HepG2 (cell line): Measurements from ENCODE around the gene GUK1. TPM values are rescaled to one million over a fixed set of nuclear protein-coding genes. Genes with fewer than 3 reads are reported as not detected.
A peak's percentile ranks its signal among the peaks of the same experiment; 100 is the strongest.

Source experiments
- ATAC-seq: fragments of 200-7000 bp; cut with Tn5 transposase; 3 replicates; pipeline ENCODE4 v1.9.1; 2020; ENCODE audit warnings: mild to moderate bottlenecking, moderate library complexity
- BruUV-seq: library from RNA; stranded (reverse); fragments of 400-500 nt; replicated peaks from 2 replicates; lab custom pipeline; 2021; lab: Mats Ljungman, UMichigan
- CTCF ChIA-PET: fragments of 300-600 bp; formaldehyde crosslinking; extraction: SDS; loops from one replicate; lab custom pipeline; 2021; ENCODE audit warnings: low total read pairs, inconsistent platforms, low intra/inter-chr PET ratio; lab: Yijun Ruan, JAX
- POLR2A ChIA-PET: fragments of 350-600 bp; sonication (Branson Sonifier 250); formaldehyde crosslinking; loops from one replicate; lab custom pipeline; 2020; ENCODE audit warnings: antibody characterized with exemption, inconsistent platforms; lab: Yijun Ruan, JAX
- DNase-seq: peaks from one replicate; pipeline ENCODE4 v3.0.0-alpha.2; 2015; ENCODE audit warnings: low spot score
- FAIRE-seq: peaks from 3 replicates; lab custom pipeline; 2011; peaks lifted over from hg19 to GRCh38; lab: Jason Lieb, UNC
- H2AFZ ChIP-seq: one replicate; pipeline ENCODE4 v1.6.1; 2011; ENCODE audit warnings: low read length, inconsistent platforms
- H3K27ac ChIP-seq: fragments of 300-600 bp; 3 replicates; pipeline ENCODE4 v1.8.0; 2011; ENCODE audit warnings: mixed run types, mild to moderate bottlenecking, mixed read lengths, low read length, inconsistent platforms; ENCODE audit not compliant: insufficient read depth; ENCODE audit errors: extremely low read length
- H3K27me3 ChIP-seq, 2 experiments: fragments of 200-600 bp in 1 of 2; 2 replicates in 1 of 2; 3 replicates in 1 of 2; pipeline versions ENCODE4 v1.6.0 to v1.8.0; 2011; ENCODE audit warnings: low read length in 2 of 2, mild to moderate bottlenecking in 2 of 2, moderate library complexity in 2 of 2, inconsistent platforms in 1 of 2; ENCODE audit not compliant: insufficient read depth in 2 of 2, control insufficient read depth in 1 of 2
- H3K36me3 ChIP-seq, 2 experiments: fragments of 200-600 bp in 1 of 2; replicated peaks in 1 of 2; 2 replicates in 1 of 2; 3 replicates in 1 of 2; pipeline versions ENCODE4 v1.5.1 to v1.8.0; 2011; ENCODE audit warnings: low read length in 2 of 2, inconsistent platforms in 1 of 2; ENCODE audit not compliant: insufficient read depth in 2 of 2, control insufficient read depth in 1 of 2
- H3K4me1 ChIP-seq: 2 replicates; pipeline ENCODE4 v1.5.1; 2012; ENCODE audit warnings: low read length, inconsistent platforms; ENCODE audit not compliant: insufficient read depth
- H3K4me2 ChIP-seq: 2 replicates; pipeline ENCODE4 v1.6.0; 2011; ENCODE audit warnings: low read depth, low read length, inconsistent platforms
- H3K4me3 ChIP-seq, 3 experiments: fragments of 200-600 bp in 1 of 3; sonication (generic), shearing (Covaris generic) in 1 of 3; replicated peaks in 1 of 3; 2 replicates each; pipeline ENCODE4 v1.5.1; 2011 to 2016; ENCODE audit warnings: low read length in 3 of 3, inconsistent platforms in 2 of 3, low read depth in 2 of 3, mild to moderate bottlenecking in 2 of 3, control low read depth in 1 of 3, mixed read lengths in 1 of 3; ENCODE audit not compliant: insufficient read depth in 1 of 3
- H3K79me2 ChIP-seq: one replicate; pipeline ENCODE4 v1.6.1; 2011; ENCODE audit warnings: low read length, inconsistent platforms; ENCODE audit not compliant: insufficient read depth
- H3K9ac ChIP-seq: 2 replicates; pipeline ENCODE4 v1.6.0; 2011; ENCODE audit warnings: mild to moderate bottlenecking, low read depth, low read length, inconsistent platforms; ENCODE audit not compliant: insufficient read depth
- H3K9me3 ChIP-seq: 2 replicates; pipeline ENCODE4 v1.5.1; 2012; ENCODE audit warnings: mild to moderate bottlenecking, low read length
- H4K20me1 ChIP-seq: 2 replicates; pipeline ENCODE4 v1.6.0; 2011; ENCODE audit warnings: inconsistent platforms, mild to moderate bottlenecking, low read length, moderate library complexity; ENCODE audit not compliant: insufficient read depth
- AGO2 ChIP-seq: fragments of 200-400 bp; formaldehyde crosslinking; optimal IDR thresholded peaks from 2 replicates; pipeline ENCODE3; 2017; ENCODE audit warnings: mild to moderate bottlenecking, low read depth, low read length, moderate library complexity
- DR1 ChIP-seq: sonication (generic); formaldehyde crosslinking; IDR thresholded peaks from 2 replicates; pipeline ENCODE4 v1.8.0; 2021; ENCODE audit warnings: mild to moderate bottlenecking, missing genetic modification reagents, inconsistent platforms
- MTF1 ChIP-seq: sonication (generic); formaldehyde crosslinking; IDR thresholded peaks from 2 replicates; pipeline ENCODE4 v1.5.0; 2020; ENCODE audit warnings: missing genetic modification reagents
- NKX3-1 ChIP-seq: sonication (generic); formaldehyde crosslinking; IDR thresholded peaks from 2 replicates; pipeline ENCODE4 v1.5.0; 2020; ENCODE audit warnings: missing genetic modification reagents
- NONO ChIP-seq, 2 experiments: fragments of 450-650 bp in 1 of 2; sonication (generic) in 1 of 2; formaldehyde crosslinking in 1 of 2; IDR thresholded peaks in 1 of 2; conservative IDR thresholded peaks in 1 of 2; 2 replicates each; pipeline versions ENCODE4 v1.6.1 to v1.8.0; 2017 to 2022; ENCODE audit warnings: mild to moderate bottlenecking in 1 of 2, missing genetic modification reagents in 1 of 2, moderate library complexity in 1 of 2
- POLR2AphosphoS5 ChIP-seq: IDR thresholded peaks from 2 replicates; pipeline ENCODE4 v1.6.1; 2012; ENCODE audit warnings: low read depth, low read length
- POLR2G ChIP-seq: fragments of 200-400 bp; formaldehyde crosslinking; IDR thresholded peaks from 2 replicates; pipeline ENCODE4 v1.6.1; 2018; ENCODE audit warnings: mild to moderate bottlenecking, low read depth, low read length, moderate library complexity
- RFXANK ChIP-seq: IDR thresholded peaks from 2 replicates; pipeline ENCODE4 v1.6.1; 2016
- SALL2 ChIP-seq: sonication (generic); formaldehyde crosslinking; IDR thresholded peaks from 2 replicates; pipeline ENCODE4 v1.8.1; 2023; ENCODE audit warnings: mild to moderate bottlenecking, missing genetic modification reagents, inconsistent platforms
- SATB2 ChIP-seq: sonication (generic); formaldehyde crosslinking; IDR thresholded peaks from 2 replicates; pipeline ENCODE4 v1.5.0; 2020; ENCODE audit warnings: missing genetic modification reagents
- SYNCRIP ChIP-seq: fragments of 200-400 bp; formaldehyde crosslinking; IDR thresholded peaks from 2 replicates; pipeline ENCODE4 v1.6.1; 2018; ENCODE audit warnings: mild to moderate bottlenecking, low read depth, low read length; ENCODE audit not compliant: insufficient read depth
- TFE3 ChIP-seq: IDR thresholded peaks from 2 replicates; pipeline ENCODE4 v1.6.1; 2016
- TOE1 ChIP-seq: sonication (generic); formaldehyde crosslinking; IDR thresholded peaks from 2 replicates; pipeline ENCODE4 v1.4.0; 2020; ENCODE audit warnings: mild to moderate bottlenecking, missing genetic modification reagents
- ZBTB21 ChIP-seq: sonication (generic); formaldehyde crosslinking; IDR thresholded peaks from 2 replicates; pipeline ENCODE4 v1.4.0; 2020; ENCODE audit warnings: missing genetic modification reagents
- ZNF224 ChIP-seq: sonication (generic); formaldehyde crosslinking; IDR thresholded peaks from 2 replicates; pipeline ENCODE4 v1.5.0; 2020; ENCODE audit warnings: mild to moderate bottlenecking, missing genetic modification reagents
- ZNF446 ChIP-seq: sonication (generic); formaldehyde crosslinking; IDR thresholded peaks from 2 replicates; pipeline ENCODE4 v1.5.0; 2020; ENCODE audit warnings: mild to moderate bottlenecking, missing genetic modification reagents
- ZNF776 ChIP-seq: sonication (generic); formaldehyde crosslinking; IDR thresholded peaks from 2 replicates; pipeline ENCODE4 v1.4.0; 2020; ENCODE audit warnings: mild to moderate bottlenecking, missing genetic modification reagents
- ZXDC ChIP-seq: sonication (generic); formaldehyde crosslinking; IDR thresholded peaks from 2 replicates; pipeline ENCODE4 v1.5.0; 2020; ENCODE audit warnings: mild to moderate bottlenecking, missing genetic modification reagents
- WGBS: methylation state at CpG from one replicate; pipeline ENCODE4 v1.1.6; 2017; ENCODE audit warnings: low lambda C conversion rate; 5-methylcytosine and 5-hydroxymethylcytosine counted together
- in situ Hi-C: cut with HindIII; loops from 2 replicates; pipeline ENCODE4 v1.10.0; 2017; ENCODE audit warnings: low pct_unique_long_range_greater_than_20kb; ENCODE audit not compliant: extremely low pct_ligation_motif_present
- intact Hi-C: fragments of 100-400 bp; cut with micrococcal nuclease; formaldehyde crosslinking; loops from one replicate; pipeline ENCODE4 v1.10.0; 2022; ENCODE audit not compliant: unreplicated experiment
- polyA plus RNA-seq, 8 experiments: library from polyadenylated mRNA; depleted of rRNA in 3 of 8; stranded (reverse) in 7 of 8; unstranded in 1 of 8; fragments of >200 nt; fragmentation: Illumina TruSeq in 4 of 8; extraction: Trizol in 4 of 8; gene quantifications; 2 replicates each; pipeline versions ENCODE4 v1.2.1 to v1.2.3, GENCODE V29; 2011 to 2016; ENCODE audit warnings: low read depth in 4 of 8, missing spikeins in 1 of 8, mixed read lengths in 1 of 8; ENCODE audit not compliant: insufficient read depth in 1 of 8
- total RNA-seq, 5 experiments: library from RNA; depleted of rRNA; stranded (reverse); fragments of >200 nt; fragmentation: Illumina TruSeq; extraction: Trizol; gene quantifications; 2 replicates each; pipeline ENCODE4 v1.2.3, GENCODE V29; 2016; ENCODE audit warnings: low read depth in 1 of 5

The GUK1 gene
- total and polyA plus RNA-seq, 2 of the 13 experiments (the other 11 are each of a cell fraction or from before 2014, with no cell fraction given) = 116 to 154 TPM

- TF ChIP-seq POLR2G (no peak; the same call in 1 of the 2 replicates), NKX3-1 (CRISPR knock-in tag) (no peak), POLR2AphosphoS5 (peak; percentile 8; the same call in 1 of the 2 replicates), ZXDC (CRISPR knock-in tag) (no peak), TOE1 (CRISPR knock-in tag) (no peak)
Measured at GRCh38 chr1:228099331-228099732, 40.7 kb upstream of the GUK1 start (continued).

- intact Hi-C loops (no loop called here), in situ Hi-C loops (no loop called here)
- peaks cover 28% of the 10 kb centered on the region for H3K4me1 ChIP-seq
- no peaks in the 10 kb centered on the region for H3K9me3 ChIP-seq
- FAIRE-seq (no peak), ATAC-seq (no peak), DNase-seq (no peak)
- WGBS = 82% methylated on average over 6 of the region's 12 CpGs
- no peak overlapping the region for H3K9ac ChIP-seq
- H3K27ac ChIP-seq = no peak overlapping the region
- no peaks in the 10 kb centered on the region; a peak in 1 of 5 replicates for H3K27me3 ChIP-seq
- peaks cover 36% of the 10 kb centered on the region for H3K79me2 ChIP-seq
- H3K36me3 ChIP-seq = peaks cover 14 to 32% of the 10 kb centered on the region in 2 experiments; a peak in 4 of 5 replicates
- ChIA-PET POLR2A (interaction anchor here (0.7 to 1.6 kb wide), 3 partner anchors 8 to 19 kb away, joined by 3 to 5 read pairs (median 3); partner anchors contain the start of genes ARF1 and MRPL55), CTCF (no interaction called here)
- TSS peak; percentile 50 for BruUV-seq
- H2AFZ ChIP-seq = no peak overlapping the region
- H3K4me3 ChIP-seq = peak overlapping the region in 1 of 3 experiments; percentile 82; a peak in 2 of 6 replicates
- H3K4me2 ChIP-seq = peak overlapping the region; percentile 69; the same call in 1 of the 2 replicates
- peaks cover 47% of the 10 kb centered on the region for H4K20me1 ChIP-seq
- TF ChIP-seq TFE3 (no peak), SALL2 (CRISPR knock-in tag) (0 out of 2 replicates have a peak, but pooled peaks have one; percentile 26), SATB2 (CRISPR knock-in tag) (no peak), NONO (IDR thresholded peaks at IDR 0.05) (no peak), NONO (CRISPR knock-in tag; conservative IDR thresholded peaks at IDR 0.05) (0 out of 2 replicates have a peak, but pooled peaks have one; percentile 10), SYNCRIP (no peak), DR1 (CRISPR knock-in tag) (no peak), ZNF446 (CRISPR knock-in tag) (no peak), AGO2 (peak; percentile 85), MTF1 (CRISPR knock-in tag) (no peak), ZNF776 (CRISPR knock-in tag) (no peak), RFXANK (no peak), ZNF224 (CRISPR knock-in tag) (no peak), ZBTB21 (CRISPR knock-in tag) (no peak)
Measured at GRCh38 chr1:228100822-228101613, 39.1 kb upstream of the GUK1 start.
